PC-9 (cell line): ENCODE data around the gene FBN1.

Source experiments
- EZH2 ChIP-seq: fragments of 200-600 bp; sonication (generic); IDR thresholded peaks from 2 replicates; pipeline ENCODE4 v1.8.0; 2017; ENCODE audit warnings: antibody characterized with exemption, low read depth
- TF ChIP-seq, protein P1 (sequence below): fragments of 200-600 bp; sonication (generic); conservative IDR thresholded peaks from 2 replicates; pipeline ENCODE4 v1.6.1; 2017; ENCODE audit warnings: mixed run types, antibody characterized with exemption, mild to moderate bottlenecking, moderate library complexity

DNA sequence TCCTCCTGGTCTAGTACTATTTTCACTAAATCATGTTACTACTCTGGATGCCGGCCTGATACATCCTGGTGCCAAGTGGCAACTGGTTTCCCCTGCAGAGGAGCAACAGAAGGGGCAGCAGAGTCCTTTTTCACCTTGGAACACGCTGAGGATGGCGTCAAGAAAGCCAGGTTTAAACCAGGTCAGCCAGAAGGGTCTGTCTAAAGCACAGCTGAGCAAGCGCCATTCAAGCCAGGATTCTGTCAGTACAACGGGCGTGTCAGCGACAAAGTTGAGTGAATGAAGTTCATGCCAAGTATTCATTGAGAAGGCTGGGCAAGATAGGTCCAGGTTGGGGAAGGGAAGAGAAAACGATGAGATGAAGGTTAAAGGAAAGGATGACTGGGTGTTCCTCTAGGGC lies 88.2 kb downstream of the FBN1 start:
- no peak for TF ChIP-seq EZH2
- TF ChIP-seq, protein P1, sequence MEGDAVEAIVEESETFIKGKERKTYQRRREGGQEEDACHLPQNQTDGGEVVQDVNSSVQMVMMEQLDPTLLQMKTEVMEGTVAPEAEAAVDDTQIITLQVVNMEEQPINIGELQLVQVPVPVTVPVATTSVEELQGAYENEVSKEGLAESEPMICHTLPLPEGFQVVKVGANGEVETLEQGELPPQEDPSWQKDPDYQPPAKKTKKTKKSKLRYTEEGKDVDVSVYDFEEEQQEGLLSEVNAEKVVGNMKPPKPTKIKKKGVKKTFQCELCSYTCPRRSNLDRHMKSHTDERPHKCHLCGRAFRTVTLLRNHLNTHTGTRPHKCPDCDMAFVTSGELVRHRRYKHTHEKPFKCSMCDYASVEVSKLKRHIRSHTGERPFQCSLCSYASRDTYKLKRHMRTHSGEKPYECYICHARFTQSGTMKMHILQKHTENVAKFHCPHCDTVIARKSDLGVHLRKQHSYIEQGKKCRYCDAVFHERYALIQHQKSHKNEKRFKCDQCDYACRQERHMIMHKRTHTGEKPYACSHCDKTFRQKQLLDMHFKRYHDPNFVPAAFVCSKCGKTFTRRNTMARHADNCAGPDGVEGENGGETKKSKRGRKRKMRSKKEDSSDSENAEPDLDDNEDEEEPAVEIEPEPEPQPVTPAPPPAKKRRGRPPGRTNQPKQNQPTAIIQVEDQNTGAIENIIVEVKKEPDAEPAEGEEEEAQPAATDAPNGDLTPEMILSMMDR, result no peak
